Measurements from ENCODE around the gene MAPK13. TPM values are rescaled to one million over a fixed set of nuclear protein-coding genes. Genes with fewer than 3 reads are reported as not detected.

MAPK13 gene
- total RNA-seq, 4 donors from 2014 or later: 0.26 to 10.9 (median 3.0) TPM

- intact Hi-C loops (cut with DNase I; ENCODE audit: low total_unique reads): no loop called here
- Histone ChIP-seq H3K4me1 (peaks cover 0 to 5% of the 10 kb centered on the region in 2 donors), H3K27ac (peak overlapping the region; percentile 41 to 65)
Measured at GRCh38 chr6:36094238-36094637, 36.1 kb upstream of the MAPK13 start.

GRCh38 chr6:36094753-36095496 is 35.4 kb upstream of the MAPK13 start:
- peaks cover 0 to 5% of the 10 kb centered on the region in 2 donors for H3K4me1 ChIP-seq
- peak; percentile 81 to 82 for DNase-seq
- H3K4me3 ChIP-seq: no peak overlapping the region
- H3K27me3 ChIP-seq: no peaks in the 10 kb centered on the region
- no peaks in the 10 kb centered on the region for H3K9me3 ChIP-seq
- no peaks in the 10 kb centered on the region for H3K36me3 ChIP-seq
- TF ChIP-seq POLR2A (IDR thresholded peaks at IDR 0.05): no peak
- TF ChIP-seq, protein P1, sequence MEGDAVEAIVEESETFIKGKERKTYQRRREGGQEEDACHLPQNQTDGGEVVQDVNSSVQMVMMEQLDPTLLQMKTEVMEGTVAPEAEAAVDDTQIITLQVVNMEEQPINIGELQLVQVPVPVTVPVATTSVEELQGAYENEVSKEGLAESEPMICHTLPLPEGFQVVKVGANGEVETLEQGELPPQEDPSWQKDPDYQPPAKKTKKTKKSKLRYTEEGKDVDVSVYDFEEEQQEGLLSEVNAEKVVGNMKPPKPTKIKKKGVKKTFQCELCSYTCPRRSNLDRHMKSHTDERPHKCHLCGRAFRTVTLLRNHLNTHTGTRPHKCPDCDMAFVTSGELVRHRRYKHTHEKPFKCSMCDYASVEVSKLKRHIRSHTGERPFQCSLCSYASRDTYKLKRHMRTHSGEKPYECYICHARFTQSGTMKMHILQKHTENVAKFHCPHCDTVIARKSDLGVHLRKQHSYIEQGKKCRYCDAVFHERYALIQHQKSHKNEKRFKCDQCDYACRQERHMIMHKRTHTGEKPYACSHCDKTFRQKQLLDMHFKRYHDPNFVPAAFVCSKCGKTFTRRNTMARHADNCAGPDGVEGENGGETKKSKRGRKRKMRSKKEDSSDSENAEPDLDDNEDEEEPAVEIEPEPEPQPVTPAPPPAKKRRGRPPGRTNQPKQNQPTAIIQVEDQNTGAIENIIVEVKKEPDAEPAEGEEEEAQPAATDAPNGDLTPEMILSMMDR (IDR thresholded peaks at IDR 0.05): peak; percentile 94 to 96 (median 94)
- peak overlapping the region; percentile 41 to 65 for H3K27ac ChIP-seq
- intact Hi-C loops (cut with DNase I; ENCODE audit: low total_unique reads): loop anchor here (5.0 kb wide), 1 partner anchor 68 kb away; the partner anchor contains the start of gene MAPK14

More at GRCh38 chr6:36094238-36094637, 36.1 kb upstream of the MAPK13 start:
- no peaks in the 10 kb centered on the region for H3K27me3 ChIP-seq
- TF ChIP-seq, protein P1 (IDR thresholded peaks at IDR 0.05): no peak
- no peak for TF ChIP-seq POLR2A (IDR thresholded peaks at IDR 0.05)
- H3K36me3 ChIP-seq: no peaks in the 10 kb centered on the region
- no peak for DNase-seq
- H3K4me3 ChIP-seq: no peak overlapping the region
- H3K9me3 ChIP-seq: no peaks in the 10 kb centered on the region

DNA sequence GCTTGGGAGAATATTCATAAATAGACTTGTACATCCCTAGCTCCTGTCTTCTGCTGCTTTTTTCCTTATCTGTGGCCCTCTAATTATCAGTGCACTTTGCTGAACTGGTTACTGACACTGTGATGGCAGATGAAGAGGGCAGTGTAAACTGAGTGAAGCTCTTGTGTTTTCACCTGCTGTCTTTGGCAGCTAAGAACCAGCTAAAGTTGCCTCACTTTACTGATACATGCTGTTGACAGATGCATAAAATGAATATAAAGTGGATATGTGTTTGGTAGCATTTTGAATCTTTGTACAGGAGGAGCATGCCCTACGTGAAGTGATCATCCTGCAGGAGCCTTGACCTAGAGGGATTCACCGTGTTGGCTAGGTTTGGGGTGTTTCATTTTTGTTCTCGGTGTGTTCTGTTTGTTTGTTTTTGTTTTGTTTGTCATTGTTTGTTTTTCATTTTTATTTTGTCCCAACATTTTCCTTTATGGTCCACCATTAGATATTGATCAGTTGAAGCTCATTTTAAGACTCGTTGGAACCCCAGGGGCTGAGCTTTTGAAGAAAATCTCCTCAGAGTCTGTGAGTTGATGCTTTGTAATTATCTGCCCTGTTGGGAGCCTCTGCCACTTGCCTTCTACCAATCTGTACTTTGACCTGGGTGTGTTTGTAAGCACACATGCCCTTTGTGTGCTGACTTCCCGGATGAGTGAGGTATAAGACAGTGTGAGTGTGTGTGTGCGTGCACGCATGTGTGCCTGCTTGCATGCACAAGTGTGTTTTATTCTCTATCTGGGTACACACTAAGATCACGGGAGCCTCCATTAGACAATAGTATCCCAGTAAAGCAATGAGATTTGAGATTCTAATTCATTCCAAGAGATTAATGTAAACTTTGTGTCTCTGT is 34.6 kb upstream of the MAPK13 start:
- peak overlapping the region; percentile 41 to 65 for H3K27ac ChIP-seq
- H3K36me3 ChIP-seq: no peaks in the 10 kb centered on the region
- DNase-seq: no peak

GRCh38 chr6:36098253-36098919 is 31.9 kb upstream of the MAPK13 start:
- no peak for DNase-seq
- Histone ChIP-seq H3K4me3 (no peak overlapping the region), H3K9me3 (no peaks in the 10 kb centered on the region), H3K27me3 (no peaks in the 10 kb centered on the region), H3K36me3 (no peaks in the 10 kb centered on the region), H3K4me1 (peaks cover 0 to 5% of the 10 kb centered on the region in 2 donors), H3K27ac (peak overlapping the region in 1 of 2 donors; percentile 30)
- intact Hi-C loops (cut with DNase I; ENCODE audit: low total_unique reads): loop anchor here (5.0 kb wide), 1 partner anchor 71 kb away; the partner anchor contains the start of gene MAPK14
- TF ChIP-seq, protein P1 (IDR thresholded peaks at IDR 0.05): no peak
- TF ChIP-seq POLR2A (IDR thresholded peaks at IDR 0.05): no peak

More for the DNA sequence above, 34.6 kb upstream of the MAPK13 start:
- H3K4me1 ChIP-seq: peaks cover 0 to 5% of the 10 kb centered on the region in 2 donors
- no peak for TF ChIP-seq POLR2A (IDR thresholded peaks at IDR 0.05)
- TF ChIP-seq, protein P1 (IDR thresholded peaks at IDR 0.05): no peak
- intact Hi-C loops (cut with DNase I; ENCODE audit: low total_unique reads): loop anchor here (5.0 kb wide), 1 partner anchor 68 kb away; the partner anchor contains the start of gene MAPK14
- no peak overlapping the region for H3K4me3 ChIP-seq
- H3K27me3 ChIP-seq: no peaks in the 10 kb centered on the region
- no peaks in the 10 kb centered on the region for H3K9me3 ChIP-seq

Measured in uterus (tissue), 4 donors.